ENCODE data around the gene ETV6.

The ETV6 gene

GRCh38 chr12:11834104-11834812, 184.8 kb downstream of the ETV6 start:
- FAIRE-seq: no peak

GRCh38 chr12:11834931-11835330, 185.5 kb downstream of the ETV6 start:
- FAIRE-seq: no peak

- FAIRE-seq: no peak
Measured at GRCh38 chr12:11836282-11837151, 187.0 kb downstream of the ETV6 start.

- FAIRE-seq: no peak
Measured at GRCh38 chr12:11837216-11837934, 187.9 kb downstream of the ETV6 start.

- FAIRE-seq: no peak
Measured at GRCh38 chr12:11838403-11838802, 188.9 kb downstream of the ETV6 start.

GRCh38 chr12:11839091-11839641, 189.7 kb downstream of the ETV6 start:
- no peak for FAIRE-seq

- no peak for FAIRE-seq
Measured at GRCh38 chr12:11840366-11840765, 190.9 kb downstream of the ETV6 start.

- FAIRE-seq: no peak
Measured at GRCh38 chr12:11846488-11846887, 197.0 kb downstream of the ETV6 start.

GRCh38 chr12:11847539-11847938, 198.1 kb downstream of the ETV6 start:
- FAIRE-seq: no peak

GRCh38 chr12:11849757-11850504, 200.5 kb downstream of the ETV6 start:
- FAIRE-seq: no peak

- no peak for FAIRE-seq
Measured at GRCh38 chr12:11853126-11853525, 203.7 kb downstream of the ETV6 start.

GRCh38 chr12:11854011-11854499, 204.6 kb downstream of the ETV6 start:
- FAIRE-seq: no peak

- FAIRE-seq: no peak
Measured at GRCh38 chr12:11855983-11856374, 206.5 kb downstream of the ETV6 start.

- no peak for FAIRE-seq
Measured at GRCh38 chr12:11856971-11857370, 207.5 kb downstream of the ETV6 start.

GRCh38 chr12:11859705-11860425, 210.4 kb downstream of the ETV6 start:
- no peak for FAIRE-seq

- no peak for FAIRE-seq
Measured at GRCh38 chr12:11861155-11861863, 211.8 kb downstream of the ETV6 start.

- FAIRE-seq: no peak
Measured at GRCh38 chr12:11861864-11862600, 212.6 kb downstream of the ETV6 start.

GRCh38 chr12:11862798-11863197, 213.3 kb downstream of the ETV6 start:
- no peak for FAIRE-seq

GRCh38 chr12:11863478-11863906, 214.0 kb downstream of the ETV6 start:
- FAIRE-seq: no peak

- no peak for FAIRE-seq
Measured at GRCh38 chr12:11863988-11864387, 214.5 kb downstream of the ETV6 start.

Measured in colon (tissue), 2 donors.